HG03097 (cell line): ENCODE measurements around the gene SAMMSON.

ENCODE experiments used
- ATAC-seq: cut with Tn5 transposase; IDR thresholded peaks from one replicate; pipeline ENCODE4 v1.9.1; 2021; ENCODE audit not compliant: unreplicated experiment, low FRiP score

SAMMSON gene

GRCh38 chr3:70085613-70086012, 86.1 kb downstream of the SAMMSON start:
- ATAC-seq, result no peak

DNA sequence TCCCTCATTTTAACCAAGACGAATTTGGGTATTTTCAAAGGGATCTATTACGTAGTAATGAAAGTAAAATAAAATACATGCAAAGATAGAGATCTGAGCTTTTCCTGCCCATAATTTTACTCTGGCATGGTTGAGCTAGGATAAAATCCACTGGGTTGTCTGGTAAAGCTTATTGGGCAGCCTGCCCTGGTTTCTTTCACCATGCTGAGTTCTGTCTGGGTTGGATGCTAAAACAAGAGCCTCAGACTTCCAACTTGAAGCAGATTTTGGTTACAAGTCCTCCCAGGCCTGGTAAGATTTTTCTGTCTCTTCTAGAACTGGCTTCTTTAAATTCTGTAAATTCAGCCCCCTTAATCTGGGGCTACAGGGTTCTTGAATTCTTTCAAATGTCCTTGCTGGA, 86.8 kb downstream of the SAMMSON start:
- no peak for ATAC-seq

DNA sequence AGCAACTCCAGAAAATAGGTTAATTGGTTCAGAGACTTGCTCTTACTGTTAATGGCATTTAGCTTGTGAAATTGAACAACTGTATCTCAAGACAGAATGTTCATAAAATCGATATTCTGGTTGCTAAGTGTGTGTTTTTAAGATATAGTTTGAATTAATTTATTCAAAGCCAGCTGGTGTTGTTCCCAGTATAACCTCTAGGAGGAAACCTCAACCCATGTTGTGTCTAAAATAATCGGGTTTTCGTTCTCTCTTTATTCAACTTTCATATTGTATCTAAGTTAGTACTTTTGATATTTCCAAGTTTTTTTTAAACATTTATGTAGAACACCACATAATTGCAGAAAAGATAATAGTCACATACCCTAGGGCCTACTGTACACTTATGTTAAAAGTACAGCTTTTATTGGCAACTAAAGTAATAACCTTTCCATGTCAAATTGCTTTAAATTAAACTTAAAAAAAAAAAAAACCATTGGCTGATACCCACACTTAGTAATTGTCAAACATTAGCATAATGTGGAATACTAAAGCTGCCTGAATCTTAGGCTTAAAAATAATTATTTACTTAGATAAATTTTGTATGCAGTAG, 90.9 kb downstream of the SAMMSON start:
- no peak for ATAC-seq

DNA sequence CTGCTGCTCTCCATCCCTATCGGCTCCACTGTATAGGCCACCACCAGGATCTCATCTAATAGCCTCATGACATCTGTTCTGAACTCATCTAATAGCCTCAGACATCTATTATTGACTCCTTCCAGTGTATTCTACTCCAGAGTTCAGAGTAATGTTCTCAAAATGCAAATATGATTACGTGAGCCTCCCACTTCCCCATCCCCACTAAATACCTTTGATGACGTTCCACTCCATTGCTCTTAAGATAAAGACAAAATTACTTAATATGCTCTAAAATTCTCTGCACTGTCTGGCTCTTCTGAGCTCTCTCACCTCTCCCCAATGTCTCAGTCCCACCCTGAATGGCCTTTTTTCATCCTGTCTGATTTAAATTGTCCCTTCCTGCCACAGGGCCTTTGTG, 94.7 kb downstream of the SAMMSON start:
- ATAC-seq, result no peak

DNA sequence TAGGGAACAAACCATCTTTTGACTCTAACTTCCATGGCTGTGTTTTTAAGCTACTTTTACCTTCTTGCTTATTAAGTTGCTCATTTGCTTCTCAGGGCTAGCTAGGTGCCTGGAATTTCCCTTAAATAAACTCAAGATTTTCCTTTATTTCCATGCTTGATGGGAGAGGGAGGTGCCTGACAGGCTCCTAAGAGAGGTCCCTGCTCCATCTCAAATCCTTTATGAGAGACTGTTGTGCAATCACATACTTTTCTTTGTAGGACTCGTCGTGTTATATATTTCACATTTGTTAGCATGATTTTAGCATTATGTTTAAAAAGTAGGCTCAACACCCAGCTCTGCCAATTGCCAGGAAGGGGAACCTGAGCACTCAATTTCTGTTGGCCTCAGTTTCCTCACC, 95.7 kb downstream of the SAMMSON start:
- ATAC-seq, result no peak

DNA sequence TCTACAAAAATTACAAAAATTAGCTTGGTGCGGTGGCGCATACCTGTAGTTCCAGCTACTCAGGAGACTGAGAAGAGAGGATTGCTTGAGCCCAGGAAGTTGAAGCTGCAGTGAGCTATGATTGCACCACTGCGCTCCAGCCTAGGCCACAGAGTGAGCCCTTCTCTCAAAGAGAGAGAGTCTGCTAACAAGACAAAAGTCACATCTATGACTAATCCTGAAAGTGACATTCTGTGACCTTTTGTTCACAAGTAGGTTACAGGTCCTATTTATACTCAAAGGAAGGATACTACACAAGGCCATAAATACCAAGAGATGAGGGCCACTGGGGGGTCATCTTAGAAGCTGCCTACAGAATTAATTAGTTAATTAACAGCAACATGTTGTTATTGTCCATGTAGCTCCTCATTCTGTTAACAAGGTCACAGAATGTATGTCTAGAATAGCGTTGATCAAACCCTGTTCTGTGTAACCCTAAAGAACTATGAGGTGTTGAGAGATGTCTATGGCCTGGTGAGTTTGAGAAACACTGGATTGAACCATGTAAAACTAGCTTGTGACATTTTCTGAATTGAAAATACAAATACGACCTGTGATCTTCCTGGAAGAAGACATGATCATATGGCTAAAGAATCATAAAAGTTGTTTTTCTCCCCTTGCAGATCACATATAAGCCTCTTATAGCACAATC, 97.0 kb downstream of the SAMMSON start:
- ATAC-seq, result peak; percentile 56

DNA sequence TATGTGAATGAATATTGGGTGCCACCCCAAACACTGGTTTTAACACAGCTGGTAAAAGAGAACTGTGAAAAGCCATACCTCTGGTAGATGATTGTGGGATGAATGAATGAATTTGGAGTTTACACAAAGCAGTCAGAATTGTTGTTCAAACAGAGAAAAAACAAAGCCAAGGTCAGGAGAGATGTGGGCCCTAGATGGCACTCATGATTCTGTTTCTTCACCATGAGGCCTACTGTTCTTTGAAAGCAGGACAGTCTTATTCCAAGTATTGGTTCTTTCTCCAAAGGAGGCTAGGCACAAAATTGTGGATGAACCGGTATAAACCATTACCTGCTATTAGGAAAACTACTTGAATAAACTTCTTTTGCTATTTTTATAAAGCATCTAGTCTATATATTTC, 97.6 kb downstream of the SAMMSON start:
- no peak for ATAC-seq

- ATAC-seq, result peak; percentile 52
These were observed 108.5 kb downstream of the SAMMSON start for GRCh38 chr3:70108072-70108471.

DNA sequence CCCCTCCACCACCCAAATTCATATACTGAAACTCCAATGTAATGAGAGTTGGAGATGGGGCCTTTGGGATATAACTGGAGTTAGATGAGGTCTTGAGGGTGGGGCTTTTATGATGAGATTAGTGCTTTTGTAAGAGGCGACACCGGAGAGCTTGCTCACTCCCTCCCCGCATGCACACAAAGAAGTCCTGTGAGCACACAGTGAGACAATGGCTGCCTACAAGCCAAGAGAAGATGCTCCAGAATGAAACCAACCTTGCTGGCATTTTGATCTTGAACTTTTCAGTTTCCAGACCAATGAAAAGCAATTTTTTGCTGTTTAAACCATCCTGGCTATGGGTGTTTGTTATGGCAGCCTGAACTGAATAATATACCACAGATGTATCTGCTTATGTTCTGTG, 109.0 kb downstream of the SAMMSON start:
- ATAC-seq, result no peak

DNA sequence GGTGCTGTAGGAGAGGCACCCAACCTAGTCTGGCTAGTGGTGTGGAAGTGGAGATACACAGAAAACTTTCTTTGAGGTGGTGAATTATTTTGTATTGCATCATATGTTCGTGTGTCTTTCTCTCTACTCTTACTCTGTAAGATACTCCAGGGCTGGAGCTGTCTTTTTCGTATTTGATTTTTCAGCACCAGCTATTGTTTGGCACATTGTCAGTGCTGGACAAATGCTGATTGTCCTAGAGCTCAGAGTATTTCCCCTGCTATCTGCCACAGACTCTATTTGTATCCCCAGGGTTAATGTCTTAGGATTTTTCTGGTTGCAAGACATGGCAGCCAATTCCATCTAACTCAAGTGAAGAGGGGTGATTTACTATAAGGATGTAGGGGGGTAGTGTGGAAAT, 110.5 kb downstream of the SAMMSON start:
- no peak for ATAC-seq

GRCh38 chr3:70111411-70111810, 111.9 kb downstream of the SAMMSON start:
- ATAC-seq, result no peak

DNA sequence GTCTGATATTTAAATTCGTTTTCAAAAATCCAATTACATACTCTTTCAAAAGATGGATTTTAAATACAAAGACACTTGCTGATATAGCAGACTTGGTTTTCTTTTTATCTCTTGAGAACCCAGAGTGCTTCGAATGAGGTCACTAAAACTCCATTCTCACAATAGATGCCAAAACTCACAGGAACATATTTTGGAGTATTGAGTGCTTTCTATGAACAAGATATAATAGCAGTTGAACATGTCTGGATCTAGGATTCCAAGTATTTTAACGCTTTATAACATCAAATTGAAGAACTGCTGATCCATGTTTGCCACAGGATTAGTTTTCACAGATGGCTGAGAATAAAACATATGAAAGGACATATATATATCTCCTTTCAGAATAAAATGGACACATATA, 113.2 kb downstream of the SAMMSON start:
- ATAC-seq, result no peak

- ATAC-seq, result no peak
These were observed 114.9 kb downstream of the SAMMSON start for GRCh38 chr3:70114431-70114830.

DNA sequence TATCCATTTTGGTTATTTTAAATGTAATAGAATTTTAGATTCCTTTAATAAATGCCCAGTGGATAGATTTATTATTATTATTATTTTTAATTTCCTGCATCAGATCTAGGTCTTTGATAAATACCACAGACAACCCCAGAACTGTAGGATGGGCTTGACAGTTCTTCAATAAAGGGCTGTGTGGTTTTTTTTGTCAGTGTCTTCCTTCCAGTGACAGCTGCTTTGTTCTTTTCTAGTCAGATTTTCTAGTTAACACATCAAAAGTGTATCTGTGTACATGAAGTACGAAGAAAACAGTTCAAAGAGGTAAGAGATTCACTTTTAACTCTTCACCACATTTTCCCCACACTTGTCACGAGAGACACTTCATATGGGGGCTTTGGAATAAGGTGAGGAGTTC, 120.3 kb downstream of the SAMMSON start:
- ATAC-seq, result no peak
